ENCODE measurements around the gene SLCO1B1. TPM values are rescaled to one million over a fixed set of nuclear protein-coding genes. Genes with fewer than 3 reads are reported as not detected.
"Not testable (repeated sequence)": the region's sequence is repeated elsewhere in the genome, so short reads cannot be mapped to it uniquely, and the experiment has no call there.

Gene SLCO1B1
- total RNA-seq, 1 experiment from 2014 or later: not detected

DNA sequence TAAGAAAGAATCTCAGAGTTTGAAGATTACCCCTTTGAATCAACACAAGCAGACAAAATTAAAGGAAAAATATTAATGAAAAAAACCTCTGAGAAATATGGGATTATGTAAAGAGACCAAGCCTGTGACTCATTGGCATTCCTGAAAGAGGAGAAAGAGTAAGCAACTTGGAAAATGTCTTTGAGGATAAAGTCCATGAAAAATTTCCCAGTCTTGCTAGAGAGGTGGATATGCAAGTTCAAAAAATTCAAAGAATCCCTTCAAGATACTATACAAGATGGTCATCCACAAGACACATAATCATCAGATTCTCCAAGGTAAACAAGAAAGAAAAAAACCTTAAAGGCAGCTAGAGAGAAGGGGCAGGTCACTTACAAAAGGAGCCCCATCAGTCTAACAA, 13.3 kb downstream of the SLCO1B1 start:
- H3K9me3 Mint-ChIP-seq (ENCODE audit: unreplicated experiment): no peaks in the 10 kb centered on the region
- no TSS peak for BruUV-seq (replicated peaks)
- no peak overlapping the region for H3K4me3 Mint-ChIP-seq (ENCODE audit: unreplicated experiment)
- intact Hi-C loops (cut with micrococcal nuclease): no loop called here
- H3K27me3 Mint-ChIP-seq (ENCODE audit: insufficient read depth, unreplicated experiment): no peaks in the 10 kb centered on the region
- H3K4me1 Mint-ChIP-seq (ENCODE audit: insufficient read depth, unreplicated experiment): no peaks in the 10 kb centered on the region
- H3K36me3 Mint-ChIP-seq (ENCODE audit: insufficient read depth, unreplicated experiment): no peaks in the 10 kb centered on the region
- POLR2A ChIA-PET: no interaction called here
- CTCF ChIA-PET: no interaction called here
- no peak overlapping the region for H3K27ac Mint-ChIP-seq (ENCODE audit: low read depth, unreplicated experiment)
- DNase-seq (ENCODE audit: unreplicated experiment): no peak
- no peak for TF ChIP-seq CTCF (IDR thresholded peaks at IDR 0.05; ENCODE audit: unreplicated experiment)

- H3K9me3 Mint-ChIP-seq (ENCODE audit: unreplicated experiment); H3K4me1 Mint-ChIP-seq (ENCODE audit: insufficient read depth, unreplicated experiment); CTCF ChIA-PET; H3K36me3 Mint-ChIP-seq (ENCODE audit: insufficient read depth, unreplicated experiment); BruUV-seq (replicated peaks); H3K4me3 Mint-ChIP-seq (ENCODE audit: unreplicated experiment); H3K27ac Mint-ChIP-seq (ENCODE audit: low read depth, unreplicated experiment); intact Hi-C loops (cut with micrococcal nuclease); POLR2A ChIA-PET; DNase-seq (ENCODE audit: unreplicated experiment): not testable (repeated sequence)
- H3K27me3 Mint-ChIP-seq (ENCODE audit: insufficient read depth, unreplicated experiment): peaks cover 11% of the 10 kb centered on the region
Observed at GRCh38 chr12:21149861-21150260, 18.9 kb downstream of the SLCO1B1 start.

- no peak overlapping the region for H3K27ac Mint-ChIP-seq (ENCODE audit: low read depth, unreplicated experiment)
- intact Hi-C loops (cut with micrococcal nuclease): no loop called here
- POLR2A ChIA-PET: no interaction called here
- no peak for DNase-seq (ENCODE audit: unreplicated experiment)
- no peaks in the 10 kb centered on the region for H3K9me3 Mint-ChIP-seq (ENCODE audit: unreplicated experiment)
- H3K4me1 Mint-ChIP-seq (ENCODE audit: insufficient read depth, unreplicated experiment): no peaks in the 10 kb centered on the region
- BruUV-seq (replicated peaks): no TSS peak
- no peaks in the 10 kb centered on the region for H3K36me3 Mint-ChIP-seq (ENCODE audit: insufficient read depth, unreplicated experiment)
- no peak overlapping the region for H3K4me3 Mint-ChIP-seq (ENCODE audit: unreplicated experiment)
- H3K27me3 Mint-ChIP-seq (ENCODE audit: insufficient read depth, unreplicated experiment): peaks cover 21% of the 10 kb centered on the region
- CTCF ChIA-PET: no interaction called here
- no peak for TF ChIP-seq CTCF (IDR thresholded peaks at IDR 0.05; ENCODE audit: unreplicated experiment)
Observed at GRCh38 chr12:21151184-21151583, 20.2 kb downstream of the SLCO1B1 start.

DNA sequence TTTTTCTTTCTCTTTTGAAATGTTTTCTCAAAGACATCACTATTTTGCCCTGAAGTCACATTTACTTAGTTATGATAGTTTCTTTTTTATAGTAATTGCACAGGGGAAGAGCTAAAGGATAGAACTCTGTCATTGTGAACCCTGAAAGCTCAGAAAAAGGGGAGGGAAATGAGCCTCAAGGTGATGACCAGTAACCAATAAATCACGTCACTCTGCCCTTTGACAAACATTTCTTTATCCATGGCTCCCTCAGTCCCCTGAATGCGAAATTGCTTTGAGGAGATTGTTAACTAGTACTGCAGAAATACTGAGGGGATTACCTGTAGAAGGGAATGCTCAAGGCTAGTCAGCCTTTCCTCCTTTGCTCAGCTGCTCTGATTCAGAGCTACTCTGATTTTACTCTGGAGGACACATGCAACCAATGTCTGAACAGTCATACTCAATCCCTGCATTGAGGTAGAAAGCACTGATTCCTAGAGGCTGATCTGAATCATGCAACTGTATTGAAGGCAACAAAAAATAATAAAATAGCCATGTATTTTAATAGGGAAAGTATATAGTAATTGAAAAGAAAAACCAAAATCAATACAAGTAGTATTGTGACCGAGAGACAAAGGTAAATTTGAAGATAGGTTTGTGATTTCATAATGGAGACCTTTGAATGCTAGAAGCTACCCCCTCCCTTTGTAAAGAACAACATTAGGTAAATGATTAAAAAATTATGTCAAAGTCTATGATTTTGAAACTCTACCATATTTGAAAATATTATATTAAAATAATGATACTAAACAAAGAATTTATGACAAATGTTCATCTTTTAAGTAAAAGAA, 24.7 kb downstream of the SLCO1B1 start:
- H3K27me3 Mint-ChIP-seq (ENCODE audit: insufficient read depth, unreplicated experiment): peaks cover 22% of the 10 kb centered on the region
- no peak for TF ChIP-seq CTCF (IDR thresholded peaks at IDR 0.05; ENCODE audit: unreplicated experiment)
- H3K4me1 Mint-ChIP-seq (ENCODE audit: insufficient read depth, unreplicated experiment): no peaks in the 10 kb centered on the region
- no peak for DNase-seq (ENCODE audit: unreplicated experiment)
- no peaks in the 10 kb centered on the region for H3K9me3 Mint-ChIP-seq (ENCODE audit: unreplicated experiment)
- POLR2A ChIA-PET: no interaction called here
- CTCF ChIA-PET: interaction anchor here (0.7 kb wide), 1 partner anchor 272 kb away, joined by 3 read pairs; no protein-coding TSS in a partner anchor
- H3K27ac Mint-ChIP-seq (ENCODE audit: low read depth, unreplicated experiment): no peak overlapping the region
- no peak overlapping the region for H3K4me3 Mint-ChIP-seq (ENCODE audit: unreplicated experiment)
- intact Hi-C loops (cut with micrococcal nuclease): no loop called here
- BruUV-seq (replicated peaks): no TSS peak
- no peaks in the 10 kb centered on the region for H3K36me3 Mint-ChIP-seq (ENCODE audit: insufficient read depth, unreplicated experiment)

Measured in MCF 10A (cell line).